ENCODE measurements around the gene MTMR4. TPM values are rescaled to one million over a fixed set of nuclear protein-coding genes. Genes with fewer than 3 reads are reported as not detected.
"Not testable (repeated sequence)": the region's sequence is repeated elsewhere in the genome, so short reads cannot be mapped to it uniquely, and the experiment has no call there.

MTMR4 gene
- total and polyA plus RNA-seq, 8 donors = 5.8 to 126 (median 25.1) TPM

- H3K27ac ChIP-seq = peak overlapping the region in 1 of 5 donors; percentile 19
- no peak overlapping the region for H3K4me3 ChIP-seq
- no peak for DNase-seq
- H3K9me3 ChIP-seq = no peaks in the 10 kb centered on the region
- H3K36me3 ChIP-seq = peaks cover 91 to 100% (median 100%) of the 10 kb centered on the region in 4 donors
- H3K4me1 ChIP-seq = peaks cover 0 to 24% (median 0%) of the 10 kb centered on the region in 4 donors
- TF ChIP-seq POLR2A (IDR thresholded peaks at IDR 0.05) (no peak), POLR2AphosphoS5 (IDR thresholded peaks at IDR 0.05) (no peak), CTCF (IDR thresholded peaks at IDR 0.05) (no peak), EP300 (IDR thresholded peaks at IDR 0.05) (no peak)
- WGBS, 5 donors = 88 to 94% (median 91%) methylated on average over 7 of the region's 7 CpGs
- H3K27me3 ChIP-seq = no peaks in the 10 kb centered on the region
- intact Hi-C loops (cut with DNase I; ENCODE audit: low total_unique reads) = no loop called here
Observed at GRCh38 chr17:58506354-58507080, 7.9 kb downstream of the MTMR4 start.

GRCh38 chr17:58504826-58505351 lies 9.5 kb downstream of the MTMR4 start:
- Histone ChIP-seq H3K9me3 (no peaks in the 10 kb centered on the region), H3K36me3 (peaks cover 82 to 100% (median 100%) of the 10 kb centered on the region in 4 donors), H3K4me3 (no peak overlapping the region), H3K27me3 (no peaks in the 10 kb centered on the region), H3K27ac (peak overlapping the region in 2 of 5 donors; percentile 23 to 59), H3K4me1 (peaks cover 0 to 24% (median 0%) of the 10 kb centered on the region in 4 donors)
- no peak for DNase-seq
- intact Hi-C loops (cut with DNase I; ENCODE audit: low total_unique reads) = no loop called here
- WGBS, 5 donors = 82 to 87% (median 87%) methylated on average over 11 of the region's 11 CpGs
- TF ChIP-seq POLR2AphosphoS5 (IDR thresholded peaks at IDR 0.05) = no peak
- TF ChIP-seq CTCF (IDR thresholded peaks at IDR 0.05) = no peak
- no peak for TF ChIP-seq POLR2A (IDR thresholded peaks at IDR 0.05)

GRCh38 chr17:58503866-58504265 lies 10.6 kb downstream of the MTMR4 start:
- H3K4me1 ChIP-seq = peaks cover 0 to 24% (median 0%) of the 10 kb centered on the region in 4 donors
- H3K36me3 ChIP-seq = peaks cover 74 to 100% (median 100%) of the 10 kb centered on the region in 4 donors
- no peak for DNase-seq
- peak overlapping the region in 1 of 5 donors; percentile 4 for H3K27ac ChIP-seq
- H3K4me3 ChIP-seq = no peak overlapping the region
- intact Hi-C loops (cut with DNase I; ENCODE audit: low total_unique reads) = no loop called here
- TF ChIP-seq EP300 (IDR thresholded peaks at IDR 0.05) (no peak), CTCF (IDR thresholded peaks at IDR 0.05) (no peak), POLR2AphosphoS5 (IDR thresholded peaks at IDR 0.05) (no peak), POLR2A (IDR thresholded peaks at IDR 0.05) (no peak)
- no peaks in the 10 kb centered on the region for H3K27me3 ChIP-seq
- H3K9me3 ChIP-seq = no peaks in the 10 kb centered on the region
- 88 to 95% (median 93%) methylated on average over 8 of the region's 8 CpGs for WGBS, 5 donors

GRCh38 chr17:58503134-58503533 lies 11.3 kb downstream of the MTMR4 start:
- WGBS, 5 donors = 87 to 97% (median 91%) methylated on average over 6 of the region's 6 CpGs
- not testable (repeated sequence) for DNase-seq

GRCh38 chr17:58501451-58501850 lies 13.0 kb downstream of the MTMR4 start:
- peaks cover 62 to 98% (median 97%) of the 10 kb centered on the region in 4 donors for H3K36me3 ChIP-seq
- 93 to 97% (median 96%) methylated on average over 7 of the region's 7 CpGs for WGBS, 5 donors
- no peaks in the 10 kb centered on the region for H3K9me3 ChIP-seq
- intact Hi-C loops (cut with DNase I; ENCODE audit: low total_unique reads) = no loop called here
- H3K4me1 ChIP-seq = peaks cover 0 to 13% (median 0%) of the 10 kb centered on the region in 4 donors
- no peak for TF ChIP-seq POLR2A (IDR thresholded peaks at IDR 0.05)
- TF ChIP-seq EP300 (IDR thresholded peaks at IDR 0.05) = no peak
- no peak for TF ChIP-seq POLR2AphosphoS5 (IDR thresholded peaks at IDR 0.05)
- no peak for TF ChIP-seq CTCF (IDR thresholded peaks at IDR 0.05)
- no peaks in the 10 kb centered on the region for H3K27me3 ChIP-seq
- DNase-seq = no peak
- no peak overlapping the region for H3K4me3 ChIP-seq
- H3K27ac ChIP-seq = no peak overlapping the region

More at GRCh38 chr17:58503134-58503533, 11.3 kb downstream of the MTMR4 start:
- H3K27me3 ChIP-seq; intact Hi-C loops (cut with DNase I; ENCODE audit: low total_unique reads); H3K27ac ChIP-seq; H3K4me3 ChIP-seq; H3K9me3 ChIP-seq: not testable (repeated sequence)
- Histone ChIP-seq H3K36me3 (peaks cover 67 to 98% (median 97%) of the 10 kb centered on the region in 4 donors), H3K4me1 (peaks cover 0 to 24% (median 0%) of the 10 kb centered on the region in 4 donors)
